ENCODE data around the gene ICA1. TPM values are rescaled to one million over a fixed set of nuclear protein-coding genes. Genes with fewer than 3 reads are reported as not detected.
A peak's percentile ranks its signal among the peaks of the same experiment; 100 is the strongest.

ICA1 gene
- 10 to 100 TPM; 41.3 to 92.1 (median 62.3) TPM for total RNA-seq
- polyA plus RNA-seq = 10 to 100 TPM; 29.5 to 33.4 TPM
- long read RNA-seq, donor 1, transcript ICA1-204 (14 exons, 2,133 nt) = minor isoform, 5 of 68 reads
- long read RNA-seq, donor 1, transcript ICA1-201 (14 exons, 2,309 nt) = minor isoform, 9 of 68 reads
- long read RNA-seq, donor 1, transcript ICA1-206 (14 exons, 2,458 nt) = major isoform, 25 of 68 reads
- long read RNA-seq, donor 1, partial matches to known transcripts = 12 of 68 reads
- long read RNA-seq, donor 1, other reads (novel, unspliced or antisense) = 13 of 68 reads
- long read RNA-seq, donor 2, transcript ICA1-201 (14 exons, 2,309 nt) = minor isoform, 9 of 81 reads
- long read RNA-seq, donor 2, transcript ICA1-206 (14 exons, 2,458 nt) = major isoform, 28 of 81 reads
- long read RNA-seq, donor 2, partial matches to known transcripts = 21 of 81 reads
- long read RNA-seq, donor 2, other reads (novel, unspliced or antisense) = 22 of 81 reads
- long read RNA-seq, donor 3, transcript ICA1-206 (14 exons, 2,458 nt) = major isoform, 58 of 142 reads
- long read RNA-seq, donor 3, transcript ICA1-201 (14 exons, 2,309 nt) = minor isoform, 11 of 142 reads
- long read RNA-seq, donor 3, partial matches to known transcripts = 25 of 142 reads
- long read RNA-seq, donor 3, other reads (novel, unspliced or antisense) = 42 of 142 reads

DNA sequence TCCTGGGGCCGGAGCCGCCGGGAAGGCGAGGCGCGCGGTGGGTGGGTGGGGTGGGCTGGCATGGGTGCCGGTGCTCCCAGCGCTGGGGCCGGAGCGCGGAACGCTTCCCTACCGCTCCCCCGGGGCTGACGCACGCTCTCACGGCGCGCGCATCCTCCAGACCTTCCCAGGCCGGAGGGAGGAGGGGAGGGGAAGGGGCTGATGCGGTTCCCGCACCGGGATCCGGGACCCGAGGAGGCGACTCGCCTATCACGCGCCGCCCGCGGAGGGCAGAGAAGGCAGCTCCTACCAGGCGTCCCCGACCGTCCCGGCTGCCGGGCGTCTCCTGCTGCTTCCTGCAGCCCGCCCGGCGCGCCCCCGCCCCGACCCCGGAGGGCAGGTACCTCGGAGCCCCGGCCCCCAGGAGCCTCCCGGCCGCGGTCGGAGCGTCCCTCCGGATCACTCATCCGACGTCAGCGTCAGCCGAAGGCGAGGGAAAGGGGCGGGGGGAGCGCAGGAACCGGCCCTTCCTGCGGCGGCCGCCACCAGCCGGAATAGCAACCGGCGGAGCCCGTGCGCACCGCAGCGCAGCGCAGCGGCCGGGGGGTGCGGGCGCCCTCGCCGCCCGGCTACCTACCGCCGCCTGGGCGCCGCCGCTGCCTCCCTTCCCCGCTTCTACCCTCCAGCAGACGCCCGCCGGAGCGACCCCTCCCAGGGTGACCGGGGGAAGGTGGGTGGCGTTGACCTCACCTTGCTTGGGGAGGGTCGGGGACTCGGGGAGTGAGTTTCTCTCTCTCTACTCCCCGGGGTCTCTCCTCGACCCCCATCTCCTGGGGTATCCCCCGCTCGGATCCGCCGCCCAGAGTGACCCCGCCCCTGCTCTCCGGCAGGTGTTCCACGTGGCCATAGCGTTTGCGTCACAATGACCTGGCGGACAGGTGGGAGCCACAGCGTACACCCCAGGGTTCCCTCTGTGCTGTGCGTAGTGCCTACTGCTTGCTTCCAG, at the start of gene ICA1:
ICA1 (minus strand) TSS at position 457 of the 985 bp plus-strand sequence. CDS start 26,241 bp downstream, outside the sequence.
- H3K36me3 ChIP-seq = peaks cover 0 to 8% (median 0%) of the 10 kb centered on the region in 9 donors
- peak within 1 kb of the TSS; percentile 88 to 98 (median 98) for H3K27ac ChIP-seq
- TF ChIP-seq, protein P1, sequence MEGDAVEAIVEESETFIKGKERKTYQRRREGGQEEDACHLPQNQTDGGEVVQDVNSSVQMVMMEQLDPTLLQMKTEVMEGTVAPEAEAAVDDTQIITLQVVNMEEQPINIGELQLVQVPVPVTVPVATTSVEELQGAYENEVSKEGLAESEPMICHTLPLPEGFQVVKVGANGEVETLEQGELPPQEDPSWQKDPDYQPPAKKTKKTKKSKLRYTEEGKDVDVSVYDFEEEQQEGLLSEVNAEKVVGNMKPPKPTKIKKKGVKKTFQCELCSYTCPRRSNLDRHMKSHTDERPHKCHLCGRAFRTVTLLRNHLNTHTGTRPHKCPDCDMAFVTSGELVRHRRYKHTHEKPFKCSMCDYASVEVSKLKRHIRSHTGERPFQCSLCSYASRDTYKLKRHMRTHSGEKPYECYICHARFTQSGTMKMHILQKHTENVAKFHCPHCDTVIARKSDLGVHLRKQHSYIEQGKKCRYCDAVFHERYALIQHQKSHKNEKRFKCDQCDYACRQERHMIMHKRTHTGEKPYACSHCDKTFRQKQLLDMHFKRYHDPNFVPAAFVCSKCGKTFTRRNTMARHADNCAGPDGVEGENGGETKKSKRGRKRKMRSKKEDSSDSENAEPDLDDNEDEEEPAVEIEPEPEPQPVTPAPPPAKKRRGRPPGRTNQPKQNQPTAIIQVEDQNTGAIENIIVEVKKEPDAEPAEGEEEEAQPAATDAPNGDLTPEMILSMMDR (IDR thresholded peaks at IDR 0.05) = peak in 2 of 9 donors; percentile 22 to 25
- intact Hi-C loops (cut with DNase I) = loop anchor here in 1 of 10 donors (5.0 kb wide), 1 partner anchor 35 kb away; no protein-coding TSS in a partner anchor
- DNase-seq (peak; percentile 74 to 80), ATAC-seq (peak; percentile 87 to 95 (median 92))
- H3K4me1 ChIP-seq = peaks cover 0 to 27% (median 9%) of the 10 kb centered on the region in 9 donors
- no peaks in the 10 kb centered on the region for H3K9me3 ChIP-seq
- H3K27me3 ChIP-seq = peaks cover 0 to 24% (median 0%) of the 10 kb centered on the region in 7 donors
- H3K4me3 ChIP-seq = peak within 1 kb of the TSS; percentile 72 to 93 (median 85)
- 1% methylated on average over 83 to 109 of the region's 109 CpGs for WGBS, 2 donors

DNA sequence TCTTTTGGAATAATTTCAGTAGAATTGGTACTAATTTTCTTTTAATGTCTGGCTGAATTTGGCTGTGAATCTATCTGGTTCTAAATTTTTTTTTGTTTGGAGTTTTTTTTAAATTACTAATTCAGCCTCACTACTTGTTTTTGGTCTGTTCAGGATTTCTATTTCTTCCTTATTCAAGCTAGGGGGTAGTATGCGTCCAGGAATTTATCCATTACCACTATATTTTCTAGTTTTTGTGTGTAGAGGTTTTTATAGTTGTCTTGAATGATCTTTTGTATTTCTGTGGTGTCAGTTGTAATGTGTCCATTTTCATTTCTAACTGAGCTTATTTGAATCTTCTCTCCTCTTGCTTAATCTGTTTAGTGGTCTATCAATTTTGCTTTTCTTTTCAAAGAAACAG, 48.9 kb upstream of the ICA1 start:
- TF ChIP-seq, protein P1 (IDR thresholded peaks at IDR 0.05) = no peak
- H3K4me3 ChIP-seq = no peak overlapping the region

DNA sequence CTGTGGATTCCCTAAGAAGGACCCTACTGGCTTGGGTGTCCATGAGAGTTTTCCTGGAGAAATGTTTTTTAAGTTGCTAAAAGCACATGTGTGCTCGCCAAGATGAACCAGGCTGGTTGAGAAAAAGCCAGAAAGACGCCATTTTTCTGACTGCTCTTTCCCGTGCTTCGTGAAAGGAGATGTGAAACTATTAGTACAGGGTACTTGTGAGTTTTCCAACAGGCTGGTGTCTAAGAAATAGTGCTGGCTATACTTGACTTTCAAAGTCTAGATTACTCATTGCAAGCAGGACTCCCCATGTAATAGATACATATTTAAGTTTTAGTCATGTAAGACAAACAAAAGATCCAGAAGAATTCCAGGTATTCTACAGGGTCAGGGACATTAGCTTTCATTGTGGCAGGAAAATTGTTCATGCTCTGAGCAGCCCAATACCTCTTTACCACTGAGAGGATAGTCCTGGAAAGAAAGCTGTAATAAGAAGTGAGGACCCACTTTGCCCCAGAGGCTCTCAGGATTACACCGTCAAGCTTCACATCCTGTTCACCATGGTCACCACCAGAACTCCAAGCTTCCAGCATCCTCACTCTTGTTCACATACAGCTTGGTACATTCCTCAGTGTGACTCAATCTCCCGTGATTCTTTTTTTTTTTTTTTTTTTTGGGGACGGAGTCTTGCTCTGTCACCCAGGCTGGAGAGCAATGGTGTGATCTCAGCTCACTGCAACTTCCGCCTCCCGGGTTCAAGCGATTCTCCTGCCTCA, 43.8 kb upstream of the ICA1 start:
- peaks cover 0 to 7% (median 0%) of the 10 kb centered on the region in 11 donors for H3K9me3 ChIP-seq
- intact Hi-C loops (cut with DNase I) = no loop called here
- DNase-seq (no peak), ATAC-seq (no peak)
- H3K27ac ChIP-seq = no peak overlapping the region
- TF ChIP-seq, protein P1 (IDR thresholded peaks at IDR 0.05) = no peak
- no peaks in the 10 kb centered on the region for H3K4me1 ChIP-seq
- H3K27me3 ChIP-seq = no peaks in the 10 kb centered on the region
- WGBS, 2 donors = 84 to 94% methylated on average over 9 to 10 of the region's 10 CpGs
- no peaks in the 10 kb centered on the region for H3K36me3 ChIP-seq
- H3K4me3 ChIP-seq = no peak overlapping the region

More for the DNA sequence above, 48.9 kb upstream of the ICA1 start:
- intact Hi-C loops (cut with DNase I) = no loop called here
- no peaks in the 10 kb centered on the region for H3K27me3 ChIP-seq
- no peaks in the 10 kb centered on the region for H3K36me3 ChIP-seq
- DNase-seq (no peak), ATAC-seq (no peak)
- no peak overlapping the region for H3K27ac ChIP-seq
- peaks cover 0 to 34% (median 10%) of the 10 kb centered on the region in 11 donors for H3K9me3 ChIP-seq
- 87 to 90% methylated on average over 1 of the region's 1 CpG for WGBS, 2 donors
- H3K4me1 ChIP-seq = no peaks in the 10 kb centered on the region

All from heart right ventricle (tissue), 16 donors.